ENCODE results near the gene LRRC37B.
"Not testable (repeated sequence)": the region's sequence is repeated elsewhere in the genome, so short reads cannot be mapped to it uniquely, and the experiment has no call there.

The LRRC37B gene

GRCh38 chr17:32006957-32007462 is at the start of gene LRRC37B:
LRRC37B (plus strand) TSS chr17:32007383; CDS start chr17:32021393, 14,010 bp downstream.
- DNase-seq (ENCODE audit: low read depth in 3 of 3) = peak; percentile 79 to 84 (median 82)

GRCh38 chr17:31964131-31964530 is 43.1 kb upstream of the LRRC37B start:
- not testable (repeated sequence) for DNase-seq (ENCODE audit: low read depth in 3 of 3)

DNA sequence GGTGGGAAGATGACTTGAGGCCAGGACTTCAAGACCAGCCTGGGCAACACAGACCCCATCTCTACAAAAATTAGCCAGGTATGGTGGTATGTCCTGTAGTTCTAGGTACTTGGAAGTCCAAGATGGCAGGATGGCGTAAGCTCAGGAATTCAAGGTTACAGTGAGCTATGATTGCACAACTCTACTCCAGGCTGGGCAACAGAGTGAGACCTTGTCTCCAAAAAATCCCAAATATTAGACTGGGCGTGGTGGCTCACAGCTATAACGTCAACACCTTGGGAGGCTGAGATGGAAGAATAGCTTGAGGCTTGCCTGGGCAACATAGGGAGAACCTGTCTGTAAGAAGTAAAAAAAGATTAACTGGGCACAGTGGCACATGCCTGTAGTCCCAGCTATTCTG is 39.5 kb upstream of the LRRC37B start:
- DNase-seq (ENCODE audit: low read depth in 3 of 3) = no peak

- DNase-seq (ENCODE audit: low read depth in 3 of 3) = not testable (repeated sequence)
These were observed 36.8 kb upstream of the LRRC37B start for GRCh38 chr17:31970416-31970815.

- DNase-seq (ENCODE audit: low read depth in 3 of 3) = not testable (repeated sequence)
These were observed 32.7 kb upstream of the LRRC37B start for GRCh38 chr17:31974269-31975071.

GRCh38 chr17:31975391-31975790 is 31.8 kb upstream of the LRRC37B start:
- not testable (repeated sequence) for DNase-seq (ENCODE audit: low read depth in 3 of 3)

- not testable (repeated sequence) for DNase-seq (ENCODE audit: low read depth in 3 of 3)
These were observed 15.4 kb upstream of the LRRC37B start for GRCh38 chr17:31991821-31992220.

- no peak for DNase-seq (ENCODE audit: low read depth in 3 of 3)
These were observed 10.2 kb upstream of the LRRC37B start for GRCh38 chr17:31997005-31997404.

- DNase-seq (ENCODE audit: low read depth in 3 of 3) = peak; percentile 7 to 24 (median 8)
These were observed 498 bp downstream of the LRRC37B start for GRCh38 chr17:32007463-32008298.

DNA sequence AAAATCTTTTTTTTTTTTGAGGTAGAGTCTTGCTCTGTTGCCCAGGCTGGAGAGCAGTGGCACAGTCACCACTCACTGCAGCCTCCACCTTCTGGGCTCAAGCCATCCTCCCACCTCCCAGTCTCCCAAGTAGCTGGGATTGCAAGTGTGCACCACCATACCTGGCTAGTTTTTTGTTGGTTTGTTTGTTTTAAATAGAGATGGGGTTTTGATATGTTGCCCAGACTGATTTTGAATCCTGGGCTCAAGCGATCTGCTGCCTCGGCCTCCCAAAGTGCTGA is 2.0 kb downstream of the LRRC37B start:
- no peak for DNase-seq (ENCODE audit: low read depth in 3 of 3)

- no peak for DNase-seq (ENCODE audit: low read depth in 3 of 3)
These were observed 2.9 kb downstream of the LRRC37B start for GRCh38 chr17:32010114-32010513.

DNA sequence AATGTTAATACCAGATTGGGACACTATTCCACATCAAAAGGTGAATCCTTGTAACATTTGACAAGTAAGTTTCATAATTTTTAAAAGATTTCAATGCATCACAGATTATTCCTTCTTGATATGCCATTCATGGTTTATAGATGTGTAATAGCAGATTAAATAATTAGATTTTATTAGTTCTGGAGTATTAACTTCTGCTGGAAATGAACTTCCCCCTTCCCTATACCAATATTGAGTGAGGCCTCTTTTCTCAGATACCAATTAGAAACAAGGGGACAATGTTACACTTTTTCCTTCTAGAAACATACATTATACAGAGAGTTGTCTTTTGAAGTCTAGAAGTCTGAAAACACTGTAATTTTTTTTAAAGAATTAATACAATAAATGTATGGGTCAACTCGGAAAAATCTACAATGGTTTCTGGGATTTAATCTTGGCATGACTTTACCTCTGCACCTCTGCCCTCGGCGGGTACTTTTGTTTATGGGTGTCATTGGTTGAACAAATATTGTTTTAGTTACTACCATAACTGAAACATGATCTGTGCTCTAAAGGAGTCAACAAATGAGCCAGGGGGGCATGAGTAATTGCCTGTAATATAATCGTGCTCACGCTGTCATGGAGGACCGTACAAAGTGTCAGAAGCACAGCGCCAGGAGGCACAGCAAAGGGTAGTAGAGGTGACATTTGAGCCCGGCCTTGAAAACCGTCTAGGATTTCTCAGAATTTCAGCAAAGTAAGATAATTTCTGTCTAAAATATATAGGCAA is 8.2 kb downstream of the LRRC37B start:
- no peak for DNase-seq (ENCODE audit: low read depth in 3 of 3)

- no peak for DNase-seq (ENCODE audit: low read depth in 3 of 3)
These were observed 9.0 kb downstream of the LRRC37B start for GRCh38 chr17:32016231-32016630.

GRCh38 chr17:32019228-32019627 is 12.0 kb downstream of the LRRC37B start:
- DNase-seq (ENCODE audit: low read depth in 3 of 3) = no peak

GRCh38 chr17:32020943-32021614 is 13.9 kb downstream of the LRRC37B start:
- no peak for DNase-seq (ENCODE audit: low read depth in 3 of 3)

- DNase-seq (ENCODE audit: low read depth in 3 of 3) = no peak
These were observed 14.4 kb downstream of the LRRC37B start for GRCh38 chr17:32021615-32021955.

DNA sequence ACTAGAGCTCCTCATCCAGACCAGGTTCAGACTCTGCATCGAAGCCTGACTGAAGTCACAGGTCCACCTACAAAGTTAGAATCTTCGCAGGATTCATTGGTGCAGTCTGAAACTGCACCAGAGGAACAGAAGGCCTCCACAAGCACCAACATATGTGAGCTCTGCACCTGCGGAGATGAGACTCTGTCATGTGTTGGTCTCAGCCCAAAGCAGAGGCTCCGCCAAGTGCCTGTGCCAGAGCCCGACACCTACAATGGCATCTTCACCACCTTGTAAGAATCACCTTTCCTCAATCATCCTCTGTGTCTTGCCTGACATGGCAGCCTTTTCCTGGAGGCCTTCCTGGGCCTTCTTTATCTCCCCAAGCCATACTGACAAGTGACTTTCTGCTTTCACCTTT is 15.4 kb downstream of the LRRC37B start:
- DNase-seq (ENCODE audit: low read depth in 3 of 3) = not testable (repeated sequence)

GRCh38 chr17:32027271-32027670 is 20.1 kb downstream of the LRRC37B start:
- DNase-seq (ENCODE audit: low read depth in 3 of 3) = not testable (repeated sequence)

- DNase-seq (ENCODE audit: low read depth in 3 of 3) = no peak
These were observed 26.0 kb downstream of the LRRC37B start for GRCh38 chr17:32033223-32033622.

- DNase-seq (ENCODE audit: low read depth in 3 of 3) = not testable (repeated sequence)
These were observed 26.6 kb downstream of the LRRC37B start for GRCh38 chr17:32033812-32034211.

DNA sequence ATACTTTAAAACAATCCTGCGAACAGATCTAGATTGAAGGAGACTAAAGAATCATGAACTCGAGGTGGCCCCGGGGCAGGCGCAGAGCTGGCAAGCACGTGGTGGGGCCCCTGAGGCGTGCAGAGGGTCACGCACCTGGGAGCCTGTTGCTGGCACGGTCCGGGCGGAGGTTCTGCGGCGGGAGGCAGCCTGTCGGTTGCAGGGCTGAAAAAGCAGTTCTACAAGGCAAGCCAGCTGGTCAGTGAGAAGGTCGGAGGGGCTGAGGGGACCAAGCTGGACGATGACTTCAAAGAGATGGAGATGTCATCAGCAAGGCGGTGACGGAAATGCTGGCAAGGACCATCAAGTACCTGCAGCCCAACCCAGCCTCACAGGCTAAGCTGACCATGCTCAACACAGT is 33.1 kb downstream of the LRRC37B start:
- DNase-seq (ENCODE audit: low read depth in 3 of 3) = not testable (repeated sequence)

Data from stimulated activated CD4-positive, alpha-beta T cell treated with anti-CD3 and anti-CD28 coated beads, TNF-alpha, amount 100 ng/mL, for 4 hours (primary cell).